Measurements from ENCODE around the gene TRAF7.

Gene TRAF7

DNA sequence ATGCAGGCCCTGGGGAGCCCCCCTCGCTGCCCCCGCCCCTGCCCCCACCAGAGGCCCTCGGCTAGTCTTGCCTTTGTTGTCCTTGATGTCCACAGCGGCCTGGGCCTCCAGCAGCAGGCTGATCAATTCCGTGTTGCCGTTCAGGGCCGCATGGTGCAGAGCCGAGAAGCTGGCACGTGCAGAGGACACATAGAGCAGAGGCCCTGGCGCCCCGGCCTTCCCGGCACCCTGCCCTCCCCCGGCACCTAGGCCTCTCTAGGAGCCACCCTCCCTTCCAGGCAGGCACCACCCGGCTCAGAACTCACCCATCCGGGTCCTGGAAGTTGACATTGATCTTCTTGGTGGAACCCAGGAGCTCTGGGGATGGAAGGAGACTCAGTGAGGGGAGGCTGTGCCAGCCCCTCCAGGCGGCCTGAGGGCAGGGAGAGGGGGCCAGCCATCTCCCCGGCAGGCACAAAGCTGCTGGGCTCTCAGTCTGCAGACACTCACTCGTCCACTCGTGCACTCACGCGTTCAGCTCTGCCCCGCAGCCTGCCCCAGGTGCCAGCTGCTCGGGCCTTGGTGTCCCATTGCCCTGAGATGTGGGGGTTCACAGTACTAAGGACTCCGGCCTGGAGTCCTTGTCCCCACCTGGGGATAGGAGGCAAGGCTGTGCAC, 34.5 kb downstream of the TRAF7 start:
- Histone ChIP-seq H3K4me2 (ENCODE audit: low read length) (no peak overlapping the region), H3K4me3 (ENCODE audit: low read depth, low read length) (no peak overlapping the region), H3K79me2 (peaks cover 2% of the 10 kb centered on the region), H2AFZ (no peak overlapping the region), H3K36me3 (ENCODE audit: control insufficient read depth, insufficient read depth, low read length) (no peaks in the 10 kb centered on the region), H3K27me3 (ENCODE audit: control insufficient read depth, insufficient read depth, low read length) (no peaks in the 10 kb centered on the region), H3K9ac (no peak overlapping the region), H3K4me1 (peaks cover 3% of the 10 kb centered on the region), H3K27ac (no peak overlapping the region), H3K9me3 (ENCODE audit: control insufficient read depth, low read length) (no peaks in the 10 kb centered on the region)
- TF ChIP-seq CTCF (IDR thresholded peaks at IDR 0.05): no peak

- Histone ChIP-seq H3K9me3 (ENCODE audit: control insufficient read depth, low read length) (no peaks in the 10 kb centered on the region), H3K27me3 (ENCODE audit: control insufficient read depth, insufficient read depth, low read length) (no peaks in the 10 kb centered on the region), H2AFZ (no peak overlapping the region), H3K4me2 (ENCODE audit: low read length) (no peak overlapping the region), H3K79me2 (peaks cover 2% of the 10 kb centered on the region), H3K36me3 (ENCODE audit: control insufficient read depth, insufficient read depth, low read length) (no peaks in the 10 kb centered on the region), H3K9ac (no peak overlapping the region), H3K4me3 (ENCODE audit: low read depth, low read length) (no peak overlapping the region), H3K4me1 (peaks cover 7% of the 10 kb centered on the region), H3K27ac (no peak overlapping the region)
- no peak for TF ChIP-seq CTCF (IDR thresholded peaks at IDR 0.05)
Observed at GRCh38 chr16:2190659-2191445, 35.3 kb downstream of the TRAF7 start.

- Histone ChIP-seq H3K9me3 (ENCODE audit: control insufficient read depth, low read length) (no peaks in the 10 kb centered on the region), H3K4me1 (peaks cover 7% of the 10 kb centered on the region), H3K4me2 (ENCODE audit: low read length) (no peak overlapping the region), H3K79me2 (peaks cover 2% of the 10 kb centered on the region), H2AFZ (no peak overlapping the region), H3K36me3 (ENCODE audit: control insufficient read depth, insufficient read depth, low read length) (no peaks in the 10 kb centered on the region), H3K27ac (no peak overlapping the region), H3K27me3 (ENCODE audit: control insufficient read depth, insufficient read depth, low read length) (no peaks in the 10 kb centered on the region), H3K9ac (no peak overlapping the region), H3K4me3 (ENCODE audit: low read depth, low read length) (no peak overlapping the region)
- TF ChIP-seq CTCF (IDR thresholded peaks at IDR 0.05): no peak
Observed at GRCh38 chr16:2191446-2191706, 35.8 kb downstream of the TRAF7 start.

DNA sequence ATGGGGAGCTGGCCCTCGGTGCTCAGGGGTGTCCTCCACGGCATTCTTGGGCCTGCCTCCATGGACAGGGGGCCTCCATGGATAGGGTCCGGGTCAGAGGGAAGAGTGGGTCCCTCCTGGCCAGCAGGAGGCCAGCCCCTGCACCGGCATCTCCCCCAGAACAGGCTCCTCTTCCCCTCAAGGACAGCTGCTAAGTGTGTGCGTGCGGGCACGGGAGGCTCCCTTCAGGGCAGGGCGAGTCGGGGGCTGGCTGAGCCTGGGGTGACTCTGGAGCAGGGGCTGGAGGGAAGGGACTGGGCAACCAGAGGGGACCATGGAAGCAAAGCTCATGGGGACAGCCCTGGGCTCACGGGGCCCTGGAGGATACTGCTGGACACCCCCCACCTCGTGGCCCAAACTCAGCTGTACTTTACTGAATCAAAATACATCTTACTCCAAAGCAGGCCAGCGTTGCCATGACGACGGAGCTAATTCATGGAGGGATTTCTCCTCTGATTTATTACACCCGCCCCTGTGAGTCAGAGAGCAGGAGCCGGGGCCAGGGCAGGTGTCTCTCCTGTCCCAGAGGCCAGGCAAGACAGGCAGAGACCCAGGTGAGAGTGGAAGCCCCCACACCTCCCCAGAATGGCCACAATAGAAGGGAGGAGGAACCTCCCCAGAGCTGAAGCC, 38.7 kb downstream of the TRAF7 start:
- no peak overlapping the region for H2AFZ ChIP-seq
- H3K9me3 ChIP-seq (ENCODE audit: control insufficient read depth, low read length): no peaks in the 10 kb centered on the region
- H3K4me3 ChIP-seq (ENCODE audit: low read depth, low read length): no peak overlapping the region
- TF ChIP-seq CTCF (IDR thresholded peaks at IDR 0.05): no peak
- H3K27me3 ChIP-seq (ENCODE audit: control insufficient read depth, insufficient read depth, low read length): no peaks in the 10 kb centered on the region
- peaks cover 2% of the 10 kb centered on the region for H3K79me2 ChIP-seq
- no peak overlapping the region for H3K4me2 ChIP-seq (ENCODE audit: low read length)
- H3K27ac ChIP-seq: no peak overlapping the region
- H3K36me3 ChIP-seq (ENCODE audit: control insufficient read depth, insufficient read depth, low read length): no peaks in the 10 kb centered on the region
- no peak overlapping the region for H3K9ac ChIP-seq
- H3K4me1 ChIP-seq: peaks cover 7% of the 10 kb centered on the region
